Cardiac fibroblast (primary cell): ENCODE measurements around the gene SDR42E2.

Experiments used
- DNase-seq, 2 donors: peaks; one replicate each; pipeline versions ENCODE4 v3.0.0 to v3.0.0-alpha.2; 2010; ENCODE audit warnings: low read depth in 2 of 2
- H3K4me3 ChIP-seq, 2 donors: replicated peaks in 1 of 2; 1 replicate in 1 of 2; 2 replicates in 1 of 2; pipeline ENCODE4 v1.5.1; 2011; ENCODE audit warnings: low read depth in 2 of 2, low read length in 2 of 2, mild to moderate bottlenecking in 2 of 2, moderate library complexity in 1 of 2
- CTCF ChIP-seq: IDR thresholded peaks from one replicate; pipeline ENCODE4 v1.5.1; 2011; ENCODE audit warnings: low read depth, mild to moderate bottlenecking, low read length, inconsistent platforms

SDR42E2 gene

GRCh38 chr16:22232277-22233036 is 70.2 kb downstream of the SDR42E2 start:
- peak in 1 of 2 donors; percentile 49 for DNase-seq
- no peak for TF ChIP-seq CTCF
- no peak overlapping the region for H3K4me3 ChIP-seq

DNA sequence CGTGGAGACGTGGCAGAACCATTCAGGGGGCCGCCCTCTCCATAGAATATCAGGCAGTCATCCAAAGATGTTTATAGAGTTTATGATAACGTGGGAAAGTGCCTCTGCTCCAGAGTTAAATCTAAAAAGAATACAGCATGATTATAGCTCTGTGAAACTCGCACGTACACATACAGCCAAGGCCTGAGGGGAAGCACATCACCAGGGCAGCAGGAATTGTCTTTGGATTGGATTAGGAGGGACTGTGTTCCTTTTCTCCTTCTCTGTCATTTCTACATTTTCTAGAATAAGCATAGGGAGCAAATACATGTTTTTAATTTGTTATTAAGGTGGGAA is 70.7 kb downstream of the SDR42E2 start:
- TF ChIP-seq CTCF, result no peak
- H3K4me3 ChIP-seq, result no peak overlapping the region
- no peak for DNase-seq

GRCh38 chr16:22235839-22236745 is 73.8 kb downstream of the SDR42E2 start:
- DNase-seq, result peak; percentile 32 to 74
- TF ChIP-seq CTCF, result no peak

DNA sequence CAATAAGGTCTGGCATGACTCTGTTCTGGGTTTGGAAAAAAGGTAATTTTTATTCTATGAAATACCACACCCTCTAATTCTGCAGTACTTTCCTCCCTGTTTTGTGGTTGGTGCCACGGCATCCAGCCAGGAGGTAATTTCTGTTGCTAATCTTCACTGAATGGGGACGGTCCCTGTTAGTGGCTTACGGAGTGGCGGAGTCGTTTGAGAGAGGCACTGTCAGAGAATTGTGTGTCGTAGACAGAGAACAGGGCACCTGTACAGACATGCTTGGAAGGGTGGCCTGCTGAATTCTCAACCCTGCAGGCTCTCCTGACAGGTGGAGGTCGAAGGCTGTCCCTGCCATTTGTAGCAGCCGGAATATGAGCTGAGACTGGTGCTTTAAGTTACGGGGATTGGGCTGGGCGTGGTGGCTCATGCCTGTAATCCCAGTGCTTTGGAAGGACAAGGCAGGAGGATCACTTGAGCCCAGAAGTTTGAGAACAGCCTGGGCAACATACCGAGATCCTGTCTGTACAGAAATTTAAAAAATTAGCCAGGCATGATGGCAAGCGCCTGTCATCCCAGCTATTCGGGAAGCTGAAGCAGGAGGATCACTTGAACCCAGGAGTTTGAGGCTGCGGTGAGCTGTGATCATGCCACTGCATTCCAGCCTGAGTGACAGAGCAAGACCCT is 77.0 kb downstream of the SDR42E2 start:
- H3K4me3 ChIP-seq, result no peak overlapping the region
- no peak for TF ChIP-seq CTCF
- DNase-seq, result no peak

More at GRCh38 chr16:22235839-22236745, 73.8 kb downstream of the SDR42E2 start:
- no peak overlapping the region for H3K4me3 ChIP-seq

DNA sequence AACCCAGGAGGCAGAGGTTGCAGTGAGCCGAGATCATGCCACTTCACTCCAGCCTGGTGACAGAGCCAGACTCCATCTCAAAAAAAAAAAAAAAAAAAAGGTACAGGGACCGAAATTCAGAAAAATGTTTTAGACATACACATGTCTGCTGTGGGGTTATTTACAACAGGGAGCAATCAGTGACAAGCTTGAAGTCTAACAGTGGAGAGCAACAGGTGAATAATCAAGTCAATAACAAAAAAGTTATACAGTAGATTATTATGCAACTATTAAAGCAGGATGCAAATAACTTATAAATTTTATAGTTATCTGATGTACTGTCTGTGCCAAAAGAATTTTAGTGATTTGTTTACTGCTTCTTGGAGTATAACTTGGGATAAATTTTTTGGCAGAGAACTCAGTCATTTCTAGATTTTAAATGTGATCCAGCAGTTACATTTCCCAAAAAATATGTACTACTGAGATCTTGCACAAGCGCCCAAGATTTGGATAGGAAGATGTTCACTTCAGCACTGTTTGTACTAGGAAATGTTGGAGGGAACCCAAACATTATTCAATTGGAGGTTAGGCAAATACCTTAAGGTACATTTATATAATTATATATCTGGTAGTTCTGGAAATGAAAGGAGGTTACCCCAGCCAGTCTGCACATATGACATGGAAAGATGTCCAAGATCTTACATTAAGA is 77.9 kb downstream of the SDR42E2 start:
- peak; percentile 48 to 76 for DNase-seq
- TF ChIP-seq CTCF, result no peak
- H3K4me3 ChIP-seq, result no peak overlapping the region
